Tibial nerve (tissue), 4 donors: ENCODE data around the gene ZFPL1. TPM values are rescaled to one million over a fixed set of nuclear protein-coding genes. Genes with fewer than 3 reads are reported as not detected.
A peak's percentile ranks its signal among the peaks of the same experiment; 100 is the strongest.

Experiments used
- DNase-seq, 2 donors: peaks; one replicate each; pipeline ENCODE4 v3.0.0-alpha.2; 2019; ENCODE audit warnings: low spot score in 2 of 2
- H3K27ac ChIP-seq, 4 donors: fragments of 200-600 bp; sonication (generic) in 3 of 4; one replicate each; pipeline ENCODE4 v1.5.1; 2017 to 2019; ENCODE audit warnings: mild to moderate bottlenecking in 1 of 4
- H3K27me3 ChIP-seq, 2 donors: fragments of 200-600 bp; sonication (generic) in 1 of 2; one replicate each; pipeline versions ENCODE4 v1.5.1 to v1.6.0; 2017 to 2019
- H3K36me3 ChIP-seq, 3 donors: fragments of 200-600 bp; sonication (generic); one replicate each; pipeline ENCODE4 v1.5.1; 2018 to 2019
- H3K4me1 ChIP-seq, 4 donors: fragments of 200-600 bp; sonication (generic) in 3 of 4; one replicate each; pipeline ENCODE4 v1.5.1; 2017 to 2019
- H3K4me3 ChIP-seq, 4 donors: fragments of 200-600 bp; sonication (generic) in 3 of 4; one replicate each; pipeline ENCODE4 v1.5.1; 2017 to 2019; ENCODE audit warnings: mild to moderate bottlenecking in 1 of 4, moderate library complexity in 1 of 4
- H3K9me3 ChIP-seq, 4 donors: fragments of 200-600 bp; sonication (generic) in 3 of 4; one replicate each; pipeline ENCODE4 v1.5.1; 2017 to 2019
- EP300 ChIP-seq, 2 donors: sonication (generic); formaldehyde crosslinking; IDR thresholded peaks; one replicate each; pipeline ENCODE4 v1.6.1; 2017; ENCODE audit warnings: antibody characterized with exemption in 2 of 2, mild to moderate bottlenecking in 1 of 2
- POLR2A ChIP-seq, 2 donors: fragments of 450-650 bp; IDR thresholded peaks; one replicate each; pipeline ENCODE4 v1.6.1; 2017; ENCODE audit warnings: antibody characterized with exemption in 2 of 2, mild to moderate bottlenecking in 2 of 2, moderate library complexity in 2 of 2
- WGBS, 2 donors: methylation state at CpG; one replicate each; pipeline ENCODE4 v1.1.5; 2018; 5-methylcytosine and 5-hydroxymethylcytosine counted together
- small RNA-seq: library from RNA; depleted of rRNA; stranded (forward); fragments of <200 nt; gene quantifications from one replicate; pipeline ENCODE3, GENCODE V24; 2016
- total RNA-seq, 4 donors: library from RNA; depleted of rRNA; stranded (reverse); fragments of >200 nt; gene quantifications; one replicate each; pipeline ENCODE4 v1.1.0, GENCODE V29; 2016
- TF ChIP-seq, protein P1 (sequence below), 5 experiments: fragments of 200-600 bp in 3 of 5; fragments of 450-650 bp in 2 of 5; sonication (generic) in 3 of 5; IDR thresholded peaks; one replicate each; pipeline ENCODE4 v1.5.1; 2016 to 2019; ENCODE audit warnings: antibody characterized with exemption in 5 of 5, mild to moderate bottlenecking in 3 of 5, moderate library complexity in 2 of 5

The ZFPL1 gene
- total RNA-seq, 4 donors from 2014 or later, result 28.0 to 48.3 (median 35.1) TPM

DNA sequence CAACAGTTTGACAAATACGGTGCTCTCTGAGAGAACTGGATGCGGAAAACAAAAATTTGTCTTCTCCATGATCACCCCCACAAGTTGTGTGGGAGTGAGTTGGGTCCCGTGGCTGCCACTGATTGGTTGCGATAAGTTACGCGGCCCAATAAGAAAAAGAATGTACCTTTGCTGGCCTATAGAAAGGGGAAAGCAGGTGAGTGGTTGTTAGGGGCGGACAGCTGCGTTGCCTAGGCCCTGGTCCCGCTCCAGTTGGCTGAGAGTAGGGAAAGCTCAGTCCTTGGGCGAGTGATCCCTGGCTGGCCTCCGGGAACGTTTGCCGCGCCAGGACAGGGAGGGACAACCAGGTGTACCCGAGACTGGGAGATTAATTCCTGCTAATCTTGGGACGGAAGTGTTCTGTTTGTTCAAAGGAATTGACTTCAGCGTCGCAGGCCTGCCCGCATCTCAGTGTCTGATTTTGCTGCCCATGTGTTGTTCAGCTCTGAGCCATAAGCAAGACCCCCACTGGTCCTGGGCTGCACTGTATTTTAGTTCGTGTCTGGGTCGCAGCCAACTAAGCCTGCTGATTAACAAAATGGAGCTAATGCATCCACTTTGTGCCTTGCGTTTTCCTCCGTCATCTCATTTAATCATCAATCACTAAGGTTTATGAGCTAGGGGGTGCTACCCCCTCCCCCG lies 51.1 kb downstream of the ZFPL1 start:
- Histone ChIP-seq H3K4me1 (peaks cover 0 to 41% (median 20%) of the 10 kb centered on the region in 4 donors), H3K4me3 (peak overlapping the region; percentile 69 to 94 (median 89)), H3K27me3 (no peaks in the 10 kb centered on the region), H3K36me3 (peaks cover 0 to 30% (median 18%) of the 10 kb centered on the region in 3 donors), H3K27ac (peak overlapping the region; percentile 95 to 99 (median 96)), H3K9me3 (no peaks in the 10 kb centered on the region)
- 2% methylated on average over 24 of the region's 24 CpGs for whole genome bisulfite sequencing, 2 donors
- TF ChIP-seq, protein P1, sequence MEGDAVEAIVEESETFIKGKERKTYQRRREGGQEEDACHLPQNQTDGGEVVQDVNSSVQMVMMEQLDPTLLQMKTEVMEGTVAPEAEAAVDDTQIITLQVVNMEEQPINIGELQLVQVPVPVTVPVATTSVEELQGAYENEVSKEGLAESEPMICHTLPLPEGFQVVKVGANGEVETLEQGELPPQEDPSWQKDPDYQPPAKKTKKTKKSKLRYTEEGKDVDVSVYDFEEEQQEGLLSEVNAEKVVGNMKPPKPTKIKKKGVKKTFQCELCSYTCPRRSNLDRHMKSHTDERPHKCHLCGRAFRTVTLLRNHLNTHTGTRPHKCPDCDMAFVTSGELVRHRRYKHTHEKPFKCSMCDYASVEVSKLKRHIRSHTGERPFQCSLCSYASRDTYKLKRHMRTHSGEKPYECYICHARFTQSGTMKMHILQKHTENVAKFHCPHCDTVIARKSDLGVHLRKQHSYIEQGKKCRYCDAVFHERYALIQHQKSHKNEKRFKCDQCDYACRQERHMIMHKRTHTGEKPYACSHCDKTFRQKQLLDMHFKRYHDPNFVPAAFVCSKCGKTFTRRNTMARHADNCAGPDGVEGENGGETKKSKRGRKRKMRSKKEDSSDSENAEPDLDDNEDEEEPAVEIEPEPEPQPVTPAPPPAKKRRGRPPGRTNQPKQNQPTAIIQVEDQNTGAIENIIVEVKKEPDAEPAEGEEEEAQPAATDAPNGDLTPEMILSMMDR (IDR thresholded peaks at IDR 0.05), result no peak
- TF ChIP-seq EP300 (IDR thresholded peaks at IDR 0.05) (no peak), POLR2A (IDR thresholded peaks at IDR 0.05) (no peak)
- DNase-seq, result peak; percentile 77 to 89

DNA sequence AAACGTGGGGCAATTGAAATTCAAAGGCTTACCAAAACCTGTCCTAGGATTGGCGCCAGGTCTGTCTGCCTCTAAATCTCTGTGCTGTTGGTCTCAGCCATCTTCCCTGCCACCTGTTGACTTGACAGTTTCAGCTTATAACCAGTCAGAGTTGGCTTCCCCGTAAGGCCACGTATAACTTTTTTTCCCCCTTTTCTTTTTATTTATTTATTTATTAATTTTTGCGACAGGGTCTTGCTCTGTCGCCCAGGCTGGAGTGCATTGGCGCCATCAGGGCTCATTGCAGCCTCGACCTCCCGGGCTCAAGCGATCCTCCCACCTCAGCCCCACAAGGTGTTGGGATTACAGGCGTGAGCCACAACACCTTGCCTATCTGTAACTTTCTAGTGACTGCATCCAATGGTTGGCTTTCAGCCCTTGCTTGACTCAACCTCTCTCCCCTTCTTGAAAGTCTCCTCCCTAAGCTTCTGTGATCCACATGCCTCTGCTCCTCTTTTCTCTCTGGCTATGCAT lies 51.7 kb downstream of the ZFPL1 start:
- Histone ChIP-seq H3K36me3 (peaks cover 0 to 24% (median 12%) of the 10 kb centered on the region in 3 donors), H3K4me1 (peaks cover 0 to 41% (median 20%) of the 10 kb centered on the region in 4 donors), H3K27me3 (no peaks in the 10 kb centered on the region), H3K9me3 (no peaks in the 10 kb centered on the region), H3K27ac (peak overlapping the region; percentile 95 to 99 (median 96)), H3K4me3 (peak overlapping the region; percentile 69 to 94 (median 89))
- 59 to 60% methylated on average over 11 of the region's 11 CpGs for WGBS, 2 donors
- no peak for DNase-seq
- TF ChIP-seq EP300 (IDR thresholded peaks at IDR 0.05), result no peak

DNA sequence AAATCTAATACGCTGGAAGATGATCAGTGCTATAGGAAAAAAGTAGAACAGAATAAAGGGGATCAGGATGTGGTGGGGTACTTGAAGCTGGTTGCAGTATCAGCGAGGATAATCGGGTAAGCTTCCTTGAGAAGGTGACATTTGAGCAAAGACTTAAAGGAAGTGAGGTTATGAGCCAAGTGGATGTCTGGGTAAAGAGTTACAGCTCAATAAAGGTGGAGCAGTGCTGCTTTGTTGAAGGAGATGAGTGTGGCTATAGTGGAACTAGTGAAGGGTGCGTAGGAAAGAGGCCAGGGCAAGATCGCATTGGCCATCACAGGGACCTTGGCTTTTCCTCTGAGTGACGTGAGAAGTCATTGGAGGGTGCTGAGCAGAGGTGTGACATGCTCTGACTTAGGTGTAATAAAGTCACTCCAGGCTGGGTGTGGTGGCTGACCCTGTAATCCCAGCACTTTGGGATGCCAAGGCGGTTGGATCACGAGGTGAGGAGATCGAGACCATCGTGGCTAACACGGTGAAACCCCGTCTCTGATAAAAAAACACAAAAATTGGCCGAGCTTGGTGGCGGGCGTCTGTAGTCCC lies 52.6 kb downstream of the ZFPL1 start:
- peaks cover 0 to 35% (median 20%) of the 10 kb centered on the region in 4 donors for H3K4me1 ChIP-seq
- DNase-seq, result no peak
- no peak for TF ChIP-seq POLR2A (IDR thresholded peaks at IDR 0.05)
- no peak for TF ChIP-seq EP300 (IDR thresholded peaks at IDR 0.05)
- TF ChIP-seq, protein P1 (IDR thresholded peaks at IDR 0.05), result no peak
- H3K4me3 ChIP-seq, result no peak overlapping the region
- H3K27ac ChIP-seq, result no peak overlapping the region
- peaks cover 0 to 14% (median 5%) of the 10 kb centered on the region in 3 donors for H3K36me3 ChIP-seq
- no peaks in the 10 kb centered on the region for H3K9me3 ChIP-seq
- 80 to 89% methylated on average over 15 of the region's 15 CpGs for WGBS, 2 donors
- H3K27me3 ChIP-seq, result no peaks in the 10 kb centered on the region

Small RNA genes lying within 50 kb of the gene (small RNA-seq; reads per million reads assigned to genes)
- not detected for gene SNX15

Other genes starting within 250 kb of the ZFPL1 start
- under 1 TPM in 3 of 4 donors, not detected in 1; under 0.01 to 0.30 (median 0.21) TPM for gene CDC42BPG, start 239.6 kb upstream of the ZFPL1 start, total RNA-seq
- gene EHD1, start 205.6 kb upstream of the ZFPL1 start, total RNA-seq, result 10 to 100 TPM; 35.2 to 93.9 (median 42.6) TPM
- 10 to 100 TPM; 33.0 to 93.6 (median 45.8) TPM for gene ATG2A, start 167.0 kb upstream of the ZFPL1 start, total RNA-seq
- 10 to 100 TPM; 10.7 to 21.4 (median 20.2) TPM for gene PPP2R5B, start 159.5 kb upstream of the ZFPL1 start, total RNA-seq
- gene GPHA2, start 148.3 kb upstream of the ZFPL1 start, total RNA-seq, result not detected
- gene MAJIN, start 112.1 kb upstream of the ZFPL1 start, total RNA-seq, result not detected
- 1 to 10 TPM in 3 of 4 donors, under 1 TPM in 1; 0.63 to 9.6 (median 1.5) TPM for gene BATF2, start 87.3 kb upstream of the ZFPL1 start, total RNA-seq
- gene ARL2, start 70.1 kb upstream of the ZFPL1 start, total RNA-seq, result 100 to 1,000 TPM; 174 to 267 (median 193) TPM
- 10 to 100 TPM; 17.1 to 33.3 (median 24.2) TPM for gene SNX15, start 56.8 kb upstream of the ZFPL1 start, total RNA-seq
- 10 to 100 TPM; 10.6 to 16.3 (median 14.1) TPM for gene SAC3D1, start 43.0 kb upstream of the ZFPL1 start, total RNA-seq
- gene NAALADL1, start 25.7 kb upstream of the ZFPL1 start, total RNA-seq, result 10 to 100 TPM; 18.6 to 38.9 (median 29.1) TPM
- 1 to 10 TPM in 1 of 4 donors, under 1 TPM in 1, not detected in 2; 0.90 to 1.3 TPM for gene CDCA5, start 182 bp upstream of the ZFPL1 start, total RNA-seq
- gene VPS51, start 12.0 kb downstream of the ZFPL1 start, total RNA-seq, result 100 to 1,000 TPM; 193 to 544 (median 439) TPM
- 10 to 100 TPM; 13.6 to 93.0 (median 41.5) TPM for gene TM7SF2, start 27.6 kb downstream of the ZFPL1 start, total RNA-seq
- 10 to 100 TPM; 19.2 to 26.8 (median 22.6) TPM for gene ZNHIT2, start 33.5 kb downstream of the ZFPL1 start, total RNA-seq
- 1,000 to 10,000 TPM; 1,078 to 1,548 (median 1,229) TPM for gene FAU, start 37.9 kb downstream of the ZFPL1 start, total RNA-seq
- gene MRPL49, start 38.1 kb downstream of the ZFPL1 start, total RNA-seq, result 10 to 100 TPM; 48.8 to 55.9 (median 54.2) TPM
- 10 to 100 TPM; 31.6 to 72.6 (median 58.3) TPM for gene SYVN1, start 50.3 kb downstream of the ZFPL1 start, total RNA-seq
- gene SPDYC, start 86.0 kb downstream of the ZFPL1 start, total RNA-seq, result not detected
- gene CAPN1, start 97.7 kb downstream of the ZFPL1 start, total RNA-seq, result 100 to 1,000 TPM; 108 to 209 (median 150) TPM
- 10 to 100 TPM in 2 of 4 donors, 1 to 10 TPM in 2; 3.5 to 13.5 (median 10.0) TPM for gene POLA2, start 177.7 kb downstream of the ZFPL1 start, total RNA-seq
- 10 to 100 TPM; 10.4 to 39.6 (median 24.9) TPM for gene CDC42EP2, start 230.6 kb downstream of the ZFPL1 start, total RNA-seq
- gene DPF2, start 249.6 kb downstream of the ZFPL1 start, total RNA-seq, result 10 to 100 TPM; 44.7 to 47.6 (median 46.2) TPM